NT2/D1 (cell line): Measurements from ENCODE around the gene CAPZB.

Source experiments
- SUZ12 ChIP-seq: IDR thresholded peaks from 2 replicates; pipeline ENCODE4 v1.6.1; 2011; ENCODE audit not compliant: insufficient read length, insufficient read depth; ENCODE audit errors: extremely low read depth
- YY1 ChIP-seq: IDR thresholded peaks from 2 replicates; pipeline ENCODE4 v1.6.1; 2011; ENCODE audit not compliant: insufficient read length, insufficient read depth
- ZNF274 ChIP-seq: IDR thresholded peaks from 2 replicates; pipeline ENCODE4 v1.6.1; 2011; ENCODE audit warnings: mild to moderate bottlenecking, low read depth, low read length

GRCh38 chr1:19372602-19373001, 112.7 kb downstream of the CAPZB start:
- TF ChIP-seq YY1 (no peak), ZNF274 (no peak), SUZ12 (no peak)
